Astrocyte (in vitro differentiated cells and primary cell): ENCODE data around the gene CCDC178. TPM values are rescaled to one million over a fixed set of nuclear protein-coding genes. Genes with fewer than 3 reads are reported as not detected.

Experiments
- DNase-seq: peaks from one replicate; pipeline ENCODE4 v3.0.0-alpha.2; 2010; ENCODE audit warnings: low read depth
- FAIRE-seq: peaks from 2 replicates; lab custom pipeline; 2011; peaks lifted over from hg19 to GRCh38; lab: Jason Lieb, UNC
- H2AFZ ChIP-seq: 2 replicates; pipeline ENCODE4 v1.6.0; 2012; ENCODE audit warnings: low read depth, low read length, inconsistent platforms
- H3K27ac ChIP-seq: 2 replicates; pipeline ENCODE4 v1.5.1; 2011; ENCODE audit warnings: low read depth, low read length, inconsistent platforms
- H3K27me3 ChIP-seq: 2 replicates; pipeline ENCODE4 v1.6.0; 2011; ENCODE audit warnings: low read length, inconsistent platforms; ENCODE audit not compliant: insufficient read depth
- H3K36me3 ChIP-seq: 2 replicates; pipeline ENCODE4 v1.5.1; 2011; ENCODE audit warnings: low read length, inconsistent platforms; ENCODE audit not compliant: insufficient read depth
- H3K4me1 ChIP-seq: 2 replicates; pipeline ENCODE4 v1.5.1; 2011; ENCODE audit warnings: low read length, inconsistent platforms; ENCODE audit not compliant: insufficient read depth
- H3K4me2 ChIP-seq: 2 replicates; pipeline ENCODE4 v1.6.0; 2012; ENCODE audit warnings: low read length, inconsistent platforms
- H3K4me3 ChIP-seq: 2 replicates; pipeline ENCODE4 v1.5.1; 2011; ENCODE audit warnings: low read depth, mild to moderate bottlenecking, low read length, inconsistent platforms; ENCODE audit not compliant: insufficient read depth
- H3K79me2 ChIP-seq: 2 replicates; pipeline ENCODE4 v1.6.0; 2012; ENCODE audit warnings: mild to moderate bottlenecking, low read length, inconsistent platforms; ENCODE audit not compliant: insufficient read depth
- H3K9ac ChIP-seq: 2 replicates; pipeline ENCODE4 v1.6.0; 2012; ENCODE audit warnings: mild to moderate bottlenecking, low read length, inconsistent platforms
- H3K9me3 ChIP-seq: 2 replicates; pipeline ENCODE4 v1.5.1; 2012; ENCODE audit warnings: low read depth, mild to moderate bottlenecking, low read length, inconsistent platforms; ENCODE audit not compliant: insufficient read depth
- H4K20me1 ChIP-seq: 2 replicates; pipeline ENCODE4 v1.6.0; 2012; ENCODE audit warnings: low read length, inconsistent platforms; ENCODE audit not compliant: insufficient read depth
- H3K27ac Mint-ChIP-seq: one replicate; pipeline ENCODE4 v1.8.0; 2021; ENCODE audit warnings: mild to moderate bottlenecking, mixed read lengths; ENCODE audit not compliant: unreplicated experiment
- H3K27me3 Mint-ChIP-seq: one replicate; pipeline ENCODE4 v1.8.0; 2021; ENCODE audit warnings: low read depth, mixed read lengths; ENCODE audit not compliant: unreplicated experiment
- H3K36me3 Mint-ChIP-seq: one replicate; pipeline ENCODE4 v1.8.0; 2021; ENCODE audit warnings: low read depth, mixed read lengths; ENCODE audit not compliant: unreplicated experiment
- H3K4me1 Mint-ChIP-seq: one replicate; pipeline ENCODE4 v1.8.0; 2021; ENCODE audit warnings: low read depth, mixed read lengths; ENCODE audit not compliant: unreplicated experiment
- H3K4me3 Mint-ChIP-seq: one replicate; pipeline ENCODE4 v1.8.0; 2021; ENCODE audit warnings: mild to moderate bottlenecking, moderate library complexity, mixed read lengths; ENCODE audit not compliant: unreplicated experiment
- H3K9me3 Mint-ChIP-seq: one replicate; pipeline ENCODE4 v1.8.0; 2021; ENCODE audit warnings: mild to moderate bottlenecking, mixed read lengths; ENCODE audit not compliant: unreplicated experiment
- CTCF ChIP-seq: IDR thresholded peaks from 2 replicates; pipeline ENCODE4 v1.5.1; 2011; ENCODE audit warnings: low read depth, mild to moderate bottlenecking, inconsistent platforms, low read length, moderate library complexity; ENCODE audit not compliant: insufficient read depth
- EZH2 ChIP-seq: IDR thresholded peaks from 2 replicates; pipeline ENCODE4 v1.6.1; 2012; ENCODE audit warnings: mild to moderate bottlenecking, low read length, inconsistent platforms; ENCODE audit not compliant: insufficient read depth
- total RNA-seq: library from RNA; stranded (reverse); gene quantifications from 2 replicates; pipeline ENCODE4 v1.2.1, GENCODE V29; 2021

Gene CCDC178
- total RNA-seq, 1 donor from 2014 or later = 0.30 TPM

GRCh38 chr18:33205777-33206176 is 234.7 kb downstream of the CCDC178 start:
- no peaks in the 10 kb centered on the region for H3K36me3 Mint-ChIP-seq
- no peak overlapping the region for H2AFZ ChIP-seq
- no peaks in the 10 kb centered on the region for H3K9me3 Mint-ChIP-seq
- no peaks in the 10 kb centered on the region for H3K36me3 ChIP-seq
- H4K20me1 ChIP-seq = no peaks in the 10 kb centered on the region
- no peak overlapping the region for H3K27ac Mint-ChIP-seq
- no peaks in the 10 kb centered on the region for H3K79me2 ChIP-seq
- no peaks in the 10 kb centered on the region for H3K4me1 ChIP-seq
- H3K9me3 ChIP-seq = no peaks in the 10 kb centered on the region
- no peak overlapping the region for H3K27ac ChIP-seq
- H3K27me3 ChIP-seq = no peaks in the 10 kb centered on the region
- no peak for TF ChIP-seq CTCF
- no peak for TF ChIP-seq EZH2
- H3K27me3 Mint-ChIP-seq = no peaks in the 10 kb centered on the region
- H3K4me2 ChIP-seq = no peak overlapping the region
- H3K4me1 Mint-ChIP-seq = no peaks in the 10 kb centered on the region
- no peak overlapping the region for H3K4me3 ChIP-seq
- no peak overlapping the region for H3K4me3 Mint-ChIP-seq
- DNase-seq (no peak), FAIRE-seq (no peak)
- no peak overlapping the region for H3K9ac ChIP-seq

- H3K4me3 Mint-ChIP-seq = no peak overlapping the region
- FAIRE-seq (no peak), DNase-seq (peak; percentile 32)
These were observed 239.0 kb downstream of the CCDC178 start for GRCh38 chr18:33201509-33201926.

More at GRCh38 chr18:33201509-33201926, 239.0 kb downstream of the CCDC178 start:
- H2AFZ ChIP-seq = peak overlapping the region; percentile 65
- Mint-ChIP-seq H3K27me3 (no peaks in the 10 kb centered on the region), H3K27ac (peak overlapping the region; percentile 21), H3K9me3 (no peaks in the 10 kb centered on the region), H3K4me1 (peaks cover 6% of the 10 kb centered on the region), H3K36me3 (no peaks in the 10 kb centered on the region)
- H3K9me3 ChIP-seq = no peaks in the 10 kb centered on the region
- no peaks in the 10 kb centered on the region for H3K27me3 ChIP-seq
- H3K4me2 ChIP-seq = peak overlapping the region; percentile 79
- no peaks in the 10 kb centered on the region for H3K79me2 ChIP-seq
- H3K9ac ChIP-seq = no peak overlapping the region
- H4K20me1 ChIP-seq = no peaks in the 10 kb centered on the region
- H3K27ac ChIP-seq = no peak overlapping the region
- H3K4me3 ChIP-seq = peak overlapping the region; percentile 37
- H3K4me1 ChIP-seq = no peaks in the 10 kb centered on the region
- H3K36me3 ChIP-seq = no peaks in the 10 kb centered on the region
- TF ChIP-seq CTCF (peak; percentile 55), EZH2 (no peak)
